ENCODE results near the gene KLHL34.

Gene KLHL34, protein sequence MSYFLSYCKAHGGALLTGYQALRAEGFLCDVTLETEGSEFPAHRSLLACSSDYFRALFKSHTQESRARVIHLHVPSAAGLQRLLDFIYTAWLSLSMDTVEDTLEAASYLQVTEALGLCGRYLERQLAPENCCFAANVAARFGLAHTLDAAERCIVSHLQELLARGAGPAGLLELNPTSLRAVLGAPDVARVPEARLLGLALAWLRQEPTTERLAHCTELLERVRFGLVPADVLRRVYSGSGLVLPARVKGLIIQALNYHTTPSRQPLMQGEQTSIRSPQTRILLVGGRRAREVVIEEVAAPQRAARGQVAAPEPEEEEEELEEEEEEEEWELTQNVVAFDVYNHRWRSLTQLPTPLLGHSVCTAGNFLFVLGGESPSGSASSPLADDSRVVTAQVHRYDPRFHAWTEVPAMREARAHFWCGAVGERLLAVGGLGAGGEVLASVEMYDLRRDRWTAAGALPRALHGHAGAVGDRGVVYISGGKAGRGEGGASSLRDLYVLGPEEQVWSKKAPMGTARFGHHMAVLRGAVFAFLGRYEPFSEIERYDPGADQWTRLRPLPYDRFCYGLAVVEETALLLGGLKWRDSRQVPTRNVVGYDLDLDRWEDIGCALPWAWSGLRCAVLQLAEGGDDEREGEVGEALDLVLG

DNA sequence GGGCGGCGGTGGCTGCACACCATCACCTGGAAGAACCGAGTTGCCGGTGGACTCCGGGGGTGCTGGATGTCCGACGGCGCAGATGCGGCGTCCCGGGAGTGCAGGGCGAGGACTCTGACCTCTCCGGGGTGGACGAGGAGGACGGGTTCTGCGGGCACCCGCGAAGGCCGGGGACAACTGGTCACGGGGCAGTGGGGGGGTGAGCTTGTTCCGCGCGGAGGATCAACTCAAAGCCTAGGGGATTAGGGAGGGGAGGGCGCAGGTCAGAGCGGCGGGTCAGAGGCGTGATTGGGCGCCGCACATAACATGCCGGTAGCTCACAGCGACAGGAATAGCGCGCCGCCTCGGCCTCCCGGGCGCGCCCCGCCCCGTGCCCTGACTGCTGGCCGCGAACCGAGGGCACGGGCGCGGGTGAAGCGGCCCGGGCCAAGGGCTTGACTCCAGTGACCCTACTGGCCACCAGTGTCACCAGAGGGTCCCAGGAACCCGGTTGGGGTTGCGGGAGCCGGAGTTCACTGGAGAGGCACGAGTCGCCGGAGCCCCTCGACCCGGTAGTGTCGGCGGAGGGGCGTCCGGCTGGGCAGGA, at the start of gene KLHL34:
TSS of gene KLHL34 (minus strand) at position 179 of the 586 bp plus-strand sequence. CDS start 542 bp downstream, outside the sequence.
- H3K4me3 ChIP-seq (ENCODE audit: insufficient read length, low read depth), result no peak within 1 kb of the TSS
- H3K4me1 ChIP-seq (ENCODE audit: insufficient read depth, insufficient read length), result no peaks in the 10 kb centered on the region
- H3K36me3 ChIP-seq (ENCODE audit: insufficient read depth, insufficient read length, low read length), result no peaks in the 10 kb centered on the region
- H3K27me3 ChIP-seq (ENCODE audit: insufficient read depth, insufficient read length), result no peaks in the 10 kb centered on the region
- DNase-seq (ENCODE audit: low read depth, low spot score), result no peak
- TF ChIP-seq YY1 (IDR thresholded peaks at IDR 0.05; ENCODE audit: insufficient read depth, insufficient read length), result no peak
- TF ChIP-seq SUZ12 (IDR thresholded peaks at IDR 0.05; ENCODE audit: extremely low read depth, insufficient read depth, insufficient read length), result no peak
- no peak for TF ChIP-seq ZNF274 (IDR thresholded peaks at IDR 0.05; ENCODE audit: low read depth, low read length)
- no peaks in the 10 kb centered on the region for H3K9me3 ChIP-seq (ENCODE audit: insufficient read depth, low read length)
- H3K9ac ChIP-seq (ENCODE audit: insufficient read length, low read depth), result no peak within 1 kb of the TSS

DNA sequence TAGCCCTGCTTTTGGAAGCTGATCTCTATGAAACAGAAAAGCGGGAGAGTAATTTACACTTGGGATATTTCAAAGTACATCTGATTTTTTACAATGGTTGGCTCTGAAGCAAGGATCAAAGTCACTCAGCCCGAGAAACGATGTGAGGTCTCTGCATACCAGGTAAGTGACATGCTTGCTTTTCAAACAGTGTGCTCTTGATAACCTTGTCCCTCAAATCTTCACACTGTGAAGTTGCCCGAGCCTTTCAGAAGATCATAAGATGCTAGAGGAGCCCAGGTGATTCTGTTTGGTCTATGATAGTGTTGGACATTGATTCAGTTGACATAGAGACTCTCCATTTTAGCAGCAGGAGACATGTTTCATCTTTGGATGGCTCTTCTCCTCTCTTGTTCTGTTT, 47.1 kb upstream of the KLHL34 start:
- H3K9ac ChIP-seq (ENCODE audit: insufficient read length, low read depth), result no peak overlapping the region
- no peak for DNase-seq (ENCODE audit: low read depth, low spot score)

DNA sequence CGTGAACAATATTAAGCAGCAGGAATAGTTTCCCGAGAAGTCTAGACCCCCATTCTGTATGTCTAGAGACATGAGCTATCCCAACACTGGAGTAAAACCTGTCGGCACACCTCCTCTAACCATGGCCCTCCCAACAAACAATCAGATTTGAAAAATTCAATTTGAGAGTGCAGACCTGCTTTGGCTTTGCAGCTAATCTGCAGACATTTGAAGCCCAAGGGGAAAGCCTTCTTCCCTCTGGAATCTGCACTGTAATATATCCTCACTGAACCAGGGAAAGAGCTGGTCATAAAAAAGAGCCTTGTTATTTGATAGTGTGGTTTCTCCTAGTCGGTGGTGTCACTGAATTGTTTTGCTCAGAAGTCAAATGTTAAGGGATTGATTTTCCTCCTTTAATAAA, 44.6 kb upstream of the KLHL34 start:
- H3K9me3 ChIP-seq (ENCODE audit: insufficient read depth, low read length), result no peaks in the 10 kb centered on the region
- no peak overlapping the region for H3K4me3 ChIP-seq (ENCODE audit: insufficient read length, low read depth)
- DNase-seq (ENCODE audit: low read depth, low spot score), result no peak
- no peak for TF ChIP-seq ZNF274 (IDR thresholded peaks at IDR 0.05; ENCODE audit: low read depth, low read length)
- no peak for TF ChIP-seq YY1 (IDR thresholded peaks at IDR 0.05; ENCODE audit: insufficient read depth, insufficient read length)
- no peak for TF ChIP-seq SUZ12 (IDR thresholded peaks at IDR 0.05; ENCODE audit: extremely low read depth, insufficient read depth, insufficient read length)
- H3K4me1 ChIP-seq (ENCODE audit: insufficient read depth, insufficient read length), result no peaks in the 10 kb centered on the region
- H3K9ac ChIP-seq (ENCODE audit: insufficient read length, low read depth), result no peak overlapping the region
- H3K27me3 ChIP-seq (ENCODE audit: insufficient read depth, insufficient read length), result no peaks in the 10 kb centered on the region
- H3K36me3 ChIP-seq (ENCODE audit: insufficient read depth, insufficient read length, low read length), result no peaks in the 10 kb centered on the region

More for the DNA sequence above, 47.1 kb upstream of the KLHL34 start:
- TF ChIP-seq ZNF274 (IDR thresholded peaks at IDR 0.05; ENCODE audit: low read depth, low read length) (no peak), YY1 (IDR thresholded peaks at IDR 0.05; ENCODE audit: insufficient read depth, insufficient read length) (no peak), SUZ12 (IDR thresholded peaks at IDR 0.05; ENCODE audit: extremely low read depth, insufficient read depth, insufficient read length) (no peak)
- Histone ChIP-seq H3K36me3 (ENCODE audit: insufficient read depth, insufficient read length, low read length) (no peaks in the 10 kb centered on the region), H3K4me1 (ENCODE audit: insufficient read depth, insufficient read length) (no peaks in the 10 kb centered on the region), H3K27me3 (ENCODE audit: insufficient read depth, insufficient read length) (no peaks in the 10 kb centered on the region), H3K4me3 (ENCODE audit: insufficient read length, low read depth) (no peak overlapping the region), H3K9me3 (ENCODE audit: insufficient read depth, low read length) (no peaks in the 10 kb centered on the region)

DNA sequence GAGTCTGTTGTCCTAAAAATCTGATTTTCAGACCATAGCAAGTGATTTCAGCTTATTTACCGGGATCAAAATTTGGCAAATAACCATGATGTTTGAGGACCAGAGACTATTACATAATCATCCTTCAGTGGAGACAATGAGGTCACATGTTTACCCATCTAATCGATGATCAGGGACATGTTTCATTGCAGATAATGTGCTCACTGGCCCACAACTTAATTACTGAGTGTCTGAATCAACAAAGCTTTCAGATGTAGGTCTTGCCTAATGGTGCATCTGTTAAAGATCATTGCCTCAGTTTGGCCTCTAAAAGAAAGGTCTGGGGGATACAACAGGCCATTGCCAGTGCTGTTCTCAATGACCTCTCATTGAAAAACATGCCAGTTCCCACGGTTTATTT, 42.8 kb upstream of the KLHL34 start:
- no peak overlapping the region for H3K4me3 ChIP-seq (ENCODE audit: insufficient read length, low read depth)
- no peak for DNase-seq (ENCODE audit: low read depth, low spot score)
- H3K27me3 ChIP-seq (ENCODE audit: insufficient read depth, insufficient read length), result no peaks in the 10 kb centered on the region
- H3K9me3 ChIP-seq (ENCODE audit: insufficient read depth, low read length), result no peaks in the 10 kb centered on the region
- H3K36me3 ChIP-seq (ENCODE audit: insufficient read depth, insufficient read length, low read length), result no peaks in the 10 kb centered on the region
- TF ChIP-seq YY1 (IDR thresholded peaks at IDR 0.05; ENCODE audit: insufficient read depth, insufficient read length) (no peak), ZNF274 (IDR thresholded peaks at IDR 0.05; ENCODE audit: low read depth, low read length) (no peak), SUZ12 (IDR thresholded peaks at IDR 0.05; ENCODE audit: extremely low read depth, insufficient read depth, insufficient read length) (no peak)
- no peaks in the 10 kb centered on the region for H3K4me1 ChIP-seq (ENCODE audit: insufficient read depth, insufficient read length)
- no peak overlapping the region for H3K9ac ChIP-seq (ENCODE audit: insufficient read length, low read depth)

DNA sequence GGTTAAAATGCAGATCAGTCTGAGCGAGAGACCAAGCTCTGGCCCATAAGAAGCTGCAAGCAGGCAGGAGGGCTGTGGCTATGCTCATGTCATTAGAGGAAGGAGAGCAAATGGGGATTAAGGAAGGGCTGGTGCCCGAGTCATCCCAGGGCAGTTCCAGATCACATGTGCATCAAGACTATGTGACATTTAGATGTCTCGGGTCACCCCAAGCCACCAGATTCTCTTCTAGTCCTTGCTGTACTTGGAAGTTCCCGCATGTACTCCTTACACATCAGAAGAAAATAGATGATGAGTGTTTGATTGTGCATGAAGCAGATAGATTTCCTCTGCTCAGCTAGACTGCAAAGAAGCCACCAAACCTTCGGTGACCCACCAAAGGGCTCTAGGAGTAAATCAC, 42.1 kb upstream of the KLHL34 start:
- no peak for DNase-seq (ENCODE audit: low read depth, low spot score)

DNA sequence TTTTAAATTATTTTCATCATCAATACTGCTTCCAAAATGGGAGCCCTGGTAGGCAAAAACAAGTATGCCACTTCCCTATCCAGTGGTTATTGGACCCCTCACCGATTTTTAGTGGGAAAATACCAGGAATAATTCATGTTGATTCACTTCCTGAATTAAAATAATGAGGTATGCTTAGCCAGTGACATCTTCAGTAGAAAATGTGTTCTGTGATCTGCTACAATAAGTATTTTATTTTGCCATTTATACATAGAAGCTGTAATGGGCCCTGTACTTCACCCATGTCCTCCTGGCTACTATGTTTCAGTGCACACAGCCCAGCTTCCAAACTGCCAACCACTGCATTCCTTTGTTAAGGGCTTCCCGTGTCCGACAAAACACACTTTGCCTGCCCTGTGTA, 41.0 kb upstream of the KLHL34 start:
- no peak for TF ChIP-seq SUZ12 (IDR thresholded peaks at IDR 0.05; ENCODE audit: extremely low read depth, insufficient read depth, insufficient read length)
- TF ChIP-seq YY1 (IDR thresholded peaks at IDR 0.05; ENCODE audit: insufficient read depth, insufficient read length), result no peak
- TF ChIP-seq ZNF274 (IDR thresholded peaks at IDR 0.05; ENCODE audit: low read depth, low read length), result no peak
- Histone ChIP-seq H3K9ac (ENCODE audit: insufficient read length, low read depth) (no peak overlapping the region), H3K27me3 (ENCODE audit: insufficient read depth, insufficient read length) (no peaks in the 10 kb centered on the region), H3K4me3 (ENCODE audit: insufficient read length, low read depth) (no peak overlapping the region), H3K9me3 (ENCODE audit: insufficient read depth, low read length) (no peaks in the 10 kb centered on the region), H3K4me1 (ENCODE audit: insufficient read depth, insufficient read length) (no peaks in the 10 kb centered on the region), H3K36me3 (ENCODE audit: insufficient read depth, insufficient read length, low read length) (no peaks in the 10 kb centered on the region)
- DNase-seq (ENCODE audit: low read depth, low spot score), result no peak

More for the DNA sequence above, 42.1 kb upstream of the KLHL34 start:
- H3K9ac ChIP-seq (ENCODE audit: insufficient read length, low read depth), result no peak overlapping the region
- no peaks in the 10 kb centered on the region for H3K4me1 ChIP-seq (ENCODE audit: insufficient read depth, insufficient read length)
- H3K27me3 ChIP-seq (ENCODE audit: insufficient read depth, insufficient read length), result no peaks in the 10 kb centered on the region
- TF ChIP-seq ZNF274 (IDR thresholded peaks at IDR 0.05; ENCODE audit: low read depth, low read length) (no peak), YY1 (IDR thresholded peaks at IDR 0.05; ENCODE audit: insufficient read depth, insufficient read length) (no peak), SUZ12 (IDR thresholded peaks at IDR 0.05; ENCODE audit: extremely low read depth, insufficient read depth, insufficient read length) (no peak)
- no peaks in the 10 kb centered on the region for H3K36me3 ChIP-seq (ENCODE audit: insufficient read depth, insufficient read length, low read length)
- H3K9me3 ChIP-seq (ENCODE audit: insufficient read depth, low read length), result no peaks in the 10 kb centered on the region
- H3K4me3 ChIP-seq (ENCODE audit: insufficient read length, low read depth), result no peak overlapping the region

DNA sequence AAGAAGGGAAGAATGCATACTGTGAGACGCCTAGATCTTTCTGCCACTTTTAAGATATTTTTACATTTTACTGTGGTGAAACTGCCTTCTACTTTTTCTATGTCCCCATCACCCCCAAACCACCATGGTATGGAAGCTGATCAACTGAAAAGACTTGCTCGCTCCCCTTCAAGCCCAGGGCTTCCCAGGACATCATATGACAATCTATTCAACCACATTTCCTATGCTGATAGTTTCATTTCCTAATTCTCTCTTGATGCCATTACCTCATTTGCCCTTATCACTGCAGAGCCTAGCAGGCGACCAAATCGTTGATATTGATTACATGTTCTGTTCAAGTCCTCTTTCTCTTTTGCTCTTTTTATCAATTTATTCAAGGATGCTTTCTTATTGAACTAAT, 40.1 kb upstream of the KLHL34 start:
- no peak overlapping the region for H3K4me3 ChIP-seq (ENCODE audit: insufficient read length, low read depth)
- H3K4me1 ChIP-seq (ENCODE audit: insufficient read depth, insufficient read length), result no peaks in the 10 kb centered on the region
- TF ChIP-seq YY1 (IDR thresholded peaks at IDR 0.05; ENCODE audit: insufficient read depth, insufficient read length) (no peak), ZNF274 (IDR thresholded peaks at IDR 0.05; ENCODE audit: low read depth, low read length) (no peak), SUZ12 (IDR thresholded peaks at IDR 0.05; ENCODE audit: extremely low read depth, insufficient read depth, insufficient read length) (no peak)
- H3K27me3 ChIP-seq (ENCODE audit: insufficient read depth, insufficient read length), result no peaks in the 10 kb centered on the region
- no peak for DNase-seq (ENCODE audit: low read depth, low spot score)
- no peaks in the 10 kb centered on the region for H3K36me3 ChIP-seq (ENCODE audit: insufficient read depth, insufficient read length, low read length)
- H3K9me3 ChIP-seq (ENCODE audit: insufficient read depth, low read length), result no peaks in the 10 kb centered on the region
- no peak overlapping the region for H3K9ac ChIP-seq (ENCODE audit: insufficient read length, low read depth)
